ENCODE data around the gene IDH3B.

The IDH3B gene

DNA sequence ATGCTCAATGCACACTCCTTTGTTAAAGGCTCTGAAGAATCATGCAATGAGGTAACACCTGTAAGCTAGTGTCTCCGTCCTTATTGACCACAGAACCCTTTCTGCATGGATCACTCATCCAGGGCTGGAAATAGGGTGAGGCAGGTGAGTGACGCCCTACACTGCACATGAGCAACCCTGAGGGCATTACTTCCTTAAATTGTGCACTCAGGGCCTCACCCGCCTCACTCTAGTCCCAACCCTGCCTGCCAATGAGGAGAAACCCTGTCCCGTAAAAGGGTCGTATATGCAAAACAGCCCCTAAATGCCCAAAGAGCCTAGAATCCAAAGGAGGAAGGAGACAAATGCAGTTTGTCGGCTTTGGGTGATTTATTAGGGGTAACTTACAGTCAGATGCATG lies 45.2 kb downstream of the IDH3B start:
- DNase-seq (ENCODE audit: low read depth), result no peak
- no peak overlapping the region for H3K4me3 ChIP-seq (ENCODE audit: low read depth, low read length)
- TF ChIP-seq, protein P1, sequence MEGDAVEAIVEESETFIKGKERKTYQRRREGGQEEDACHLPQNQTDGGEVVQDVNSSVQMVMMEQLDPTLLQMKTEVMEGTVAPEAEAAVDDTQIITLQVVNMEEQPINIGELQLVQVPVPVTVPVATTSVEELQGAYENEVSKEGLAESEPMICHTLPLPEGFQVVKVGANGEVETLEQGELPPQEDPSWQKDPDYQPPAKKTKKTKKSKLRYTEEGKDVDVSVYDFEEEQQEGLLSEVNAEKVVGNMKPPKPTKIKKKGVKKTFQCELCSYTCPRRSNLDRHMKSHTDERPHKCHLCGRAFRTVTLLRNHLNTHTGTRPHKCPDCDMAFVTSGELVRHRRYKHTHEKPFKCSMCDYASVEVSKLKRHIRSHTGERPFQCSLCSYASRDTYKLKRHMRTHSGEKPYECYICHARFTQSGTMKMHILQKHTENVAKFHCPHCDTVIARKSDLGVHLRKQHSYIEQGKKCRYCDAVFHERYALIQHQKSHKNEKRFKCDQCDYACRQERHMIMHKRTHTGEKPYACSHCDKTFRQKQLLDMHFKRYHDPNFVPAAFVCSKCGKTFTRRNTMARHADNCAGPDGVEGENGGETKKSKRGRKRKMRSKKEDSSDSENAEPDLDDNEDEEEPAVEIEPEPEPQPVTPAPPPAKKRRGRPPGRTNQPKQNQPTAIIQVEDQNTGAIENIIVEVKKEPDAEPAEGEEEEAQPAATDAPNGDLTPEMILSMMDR (IDR thresholded peaks at IDR 0.05; ENCODE audit: low read depth, low read length, missing control alignments), result no peak

DNA sequence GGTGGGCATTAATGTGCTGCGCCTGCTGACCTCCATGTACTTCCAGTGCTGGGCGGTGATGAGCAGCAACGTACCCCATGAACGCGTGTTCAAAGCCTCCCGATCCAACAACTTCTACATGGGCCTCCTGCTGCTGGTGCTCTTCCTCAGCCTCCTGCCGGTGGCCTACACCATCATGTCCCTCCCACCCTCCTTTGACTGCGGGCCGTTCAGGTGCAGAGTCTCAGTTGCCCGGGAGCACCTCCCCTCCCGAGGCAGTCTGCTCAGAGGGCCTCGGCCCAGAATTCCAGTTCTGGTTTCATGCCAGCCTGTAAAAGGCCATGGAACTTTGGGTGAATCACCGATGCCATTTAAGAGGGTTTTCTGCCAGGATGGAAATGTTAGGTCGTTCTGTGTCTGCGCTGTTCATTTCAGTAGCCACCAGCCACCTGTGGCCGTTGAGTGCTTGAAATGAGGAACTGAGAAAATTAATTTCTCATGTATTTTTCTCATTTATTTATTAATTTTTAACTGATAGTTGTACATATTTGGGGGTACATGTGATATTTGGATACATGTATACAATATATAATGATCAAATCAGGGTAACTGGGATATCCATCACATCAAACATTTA lies 46.8 kb downstream of the IDH3B start:
- DNase-seq (ENCODE audit: low read depth), result no peak

DNA sequence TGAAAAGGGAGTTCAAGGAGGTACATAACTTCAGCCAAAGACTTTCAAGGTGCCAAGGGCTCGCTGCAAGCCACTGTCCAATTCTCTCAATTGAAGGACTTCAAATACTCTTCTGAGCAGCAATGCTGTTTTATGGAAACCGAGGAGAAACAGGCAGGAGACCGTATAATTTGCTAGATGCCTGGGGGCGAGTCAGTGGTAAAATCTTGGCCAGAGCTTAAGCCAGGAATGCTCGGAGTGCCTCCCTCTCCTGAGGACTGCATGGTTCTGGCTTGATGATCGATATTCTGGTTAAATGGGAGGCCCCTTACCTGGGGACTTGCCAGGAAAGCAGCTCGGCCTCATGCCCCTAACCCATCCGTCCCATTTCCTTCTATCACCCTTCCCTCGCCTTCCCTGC lies 47.4 kb downstream of the IDH3B start:
- H3K4me3 ChIP-seq (ENCODE audit: low read depth, low read length), result no peak overlapping the region
- no peak for DNase-seq (ENCODE audit: low read depth)
- TF ChIP-seq, protein P1 (IDR thresholded peaks at IDR 0.05; ENCODE audit: low read depth, low read length, missing control alignments), result no peak

More for the DNA sequence above, 46.8 kb downstream of the IDH3B start:
- H3K4me3 ChIP-seq (ENCODE audit: low read depth, low read length), result no peak overlapping the region
- TF ChIP-seq, protein P1 (IDR thresholded peaks at IDR 0.05; ENCODE audit: low read depth, low read length, missing control alignments), result no peak

DNA sequence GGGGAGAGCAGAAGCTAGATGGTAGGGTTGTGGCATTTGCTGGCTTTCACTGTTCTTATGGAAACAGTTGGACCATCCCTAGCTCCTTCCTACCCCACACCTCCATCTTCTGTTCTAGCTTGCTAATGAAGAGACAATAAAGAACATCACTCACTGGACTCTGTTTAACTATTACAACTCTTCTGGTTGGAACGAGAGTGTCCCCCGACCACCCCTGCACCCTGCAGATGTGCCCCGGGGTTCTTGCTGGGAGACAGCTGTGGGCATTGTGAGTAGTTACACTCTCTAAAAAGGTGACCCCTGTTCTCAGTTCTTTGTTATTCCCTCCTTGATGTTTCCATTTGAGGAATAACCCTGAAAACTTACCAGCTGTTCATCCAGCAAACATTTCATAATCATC lies 51.9 kb downstream of the IDH3B start:
- no peak overlapping the region for H3K4me3 ChIP-seq (ENCODE audit: low read depth, low read length)
- no peak for DNase-seq (ENCODE audit: low read depth)
- TF ChIP-seq, protein P1 (IDR thresholded peaks at IDR 0.05; ENCODE audit: low read depth, low read length, missing control alignments), result no peak

DNA sequence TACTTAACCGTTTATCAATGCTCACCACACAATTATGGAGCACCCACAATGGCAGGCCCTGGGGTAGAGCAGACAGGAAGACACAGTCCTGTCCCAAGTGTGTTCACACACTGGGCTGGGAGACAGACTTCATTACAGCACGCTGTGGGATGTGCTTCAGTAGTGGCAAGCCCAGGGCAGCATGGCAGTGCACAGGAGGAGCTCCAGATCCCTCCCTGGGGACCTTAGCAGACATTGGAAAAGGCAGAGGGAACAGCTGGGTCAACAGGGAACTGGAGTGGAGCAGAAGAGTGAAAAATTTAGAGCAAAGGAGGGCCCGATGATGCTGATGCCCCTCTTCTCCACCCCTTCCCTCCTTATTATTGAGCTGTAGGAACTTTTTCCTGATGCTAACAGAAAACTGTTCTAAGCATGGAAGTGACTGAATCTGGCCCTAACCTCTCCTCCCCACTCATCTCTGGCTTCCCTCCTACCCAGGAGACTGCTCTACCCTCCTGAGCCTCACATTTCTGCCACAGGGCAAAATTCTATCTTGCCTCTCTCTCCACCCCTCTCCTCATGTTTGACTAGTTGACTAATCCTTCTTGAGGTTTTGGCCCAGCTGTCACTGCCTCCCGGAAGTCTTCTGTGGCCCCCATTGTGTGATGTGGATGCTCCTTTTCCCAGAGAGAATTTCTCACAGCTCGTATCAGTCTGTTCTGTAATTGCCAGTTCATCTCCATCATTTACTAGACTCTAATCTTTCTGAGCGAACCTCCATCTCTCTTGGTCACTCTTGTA lies 52.9 kb downstream of the IDH3B start:
- TF ChIP-seq, protein P1 (IDR thresholded peaks at IDR 0.05; ENCODE audit: low read depth, low read length, missing control alignments), result no peak
- H3K4me3 ChIP-seq (ENCODE audit: low read depth, low read length), result no peak overlapping the region
- DNase-seq (ENCODE audit: low read depth), result no peak

DNA sequence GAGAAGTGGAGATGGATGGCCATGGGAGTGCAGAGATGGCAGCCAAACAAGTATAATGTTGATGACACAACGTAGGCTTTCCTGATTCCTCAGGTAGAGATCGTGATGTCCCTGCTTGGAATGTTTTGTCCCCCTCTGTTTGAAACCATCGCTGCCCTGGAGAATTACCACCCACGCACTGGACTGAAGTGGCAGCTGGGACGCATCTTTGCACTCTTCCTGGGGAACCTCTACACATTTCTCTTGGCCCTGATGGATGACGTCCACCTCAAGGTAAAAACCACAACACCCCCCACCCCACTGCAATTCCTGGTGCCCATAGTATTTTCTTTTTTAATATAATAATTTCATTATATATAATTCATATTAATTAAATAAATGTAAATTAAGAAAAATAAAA lies 53.7 kb downstream of the IDH3B start:
- DNase-seq (ENCODE audit: low read depth), result no peak
- H3K4me3 ChIP-seq (ENCODE audit: low read depth, low read length), result no peak overlapping the region
- TF ChIP-seq, protein P1 (IDR thresholded peaks at IDR 0.05; ENCODE audit: low read depth, low read length, missing control alignments), result no peak
